ENCODE measurements around the gene NOTCH1.
"Not testable (repeated sequence)": the region's sequence is repeated elsewhere in the genome, so short reads cannot be mapped to it uniquely, and the experiment has no call there.

Gene NOTCH1

GRCh38 chr9:136579650-136580219 is 33.9 kb upstream of the NOTCH1 start:
- DNase-seq: not testable (repeated sequence)

GRCh38 chr9:136578915-136579649 is 33.2 kb upstream of the NOTCH1 start:
- no peak for DNase-seq

GRCh38 chr9:136578626-136578914 is 32.7 kb upstream of the NOTCH1 start:
- DNase-seq: no peak

GRCh38 chr9:136577941-136578625 is 32.2 kb upstream of the NOTCH1 start:
- DNase-seq: no peak

GRCh38 chr9:136576269-136576626 is 30.4 kb upstream of the NOTCH1 start:
- peak in 7 of 51 donors; percentile 13 to 53 (median 22) for DNase-seq

GRCh38 chr9:136575626-136576268 is 29.9 kb upstream of the NOTCH1 start:
- no peak for DNase-seq

GRCh38 chr9:136574606-136575005 is 28.8 kb upstream of the NOTCH1 start:
- not testable (repeated sequence) for DNase-seq

GRCh38 chr9:136572828-136573625 is 27.2 kb upstream of the NOTCH1 start:
- no peak for DNase-seq

GRCh38 chr9:136572003-136572827 is 26.4 kb upstream of the NOTCH1 start:
- peak in 1 of 51 donors; percentile 33 for DNase-seq

- DNase-seq: no peak
Observed at GRCh38 chr9:136571531-136571930, 25.7 kb upstream of the NOTCH1 start.

GRCh38 chr9:136570916-136571315 is 25.1 kb upstream of the NOTCH1 start:
- DNase-seq: no peak

- DNase-seq: no peak
Observed at GRCh38 chr9:136570191-136570845, 24.5 kb upstream of the NOTCH1 start.

GRCh38 chr9:136569526-136570148 is 23.8 kb upstream of the NOTCH1 start:
- DNase-seq: no peak

GRCh38 chr9:136568288-136569081 is 22.6 kb upstream of the NOTCH1 start:
- DNase-seq: peak in 5 of 51 donors; percentile 24 to 32 (median 27)

GRCh38 chr9:136567651-136568287 is 21.9 kb upstream of the NOTCH1 start:
- DNase-seq: peak in 7 of 51 donors; percentile 17 to 44 (median 35)

- DNase-seq: peak in 48 of 51 donors; percentile 26 to 95 (median 77)
Observed at GRCh38 chr9:136566901-136567300, 21.1 kb upstream of the NOTCH1 start.

- no peak for DNase-seq
Observed at GRCh38 chr9:136566553-136566895, 20.7 kb upstream of the NOTCH1 start.

Measured in hypothalamus (tissue), 51 donors.